HG03432 (cell line): ENCODE data around the gene DPP10.

Experiments
- ATAC-seq: cut with Tn5 transposase; IDR thresholded peaks from one replicate; pipeline ENCODE4 v1.9.1; 2021; ENCODE audit warnings: mild to moderate bottlenecking, moderate library complexity; ENCODE audit not compliant: unreplicated experiment

DPP10 gene

GRCh38 chr2:115624332-115624731 lies 1181.9 kb downstream of the DPP10 start:
- ATAC-seq, result no peak

- no peak for ATAC-seq
These were observed 1192.1 kb downstream of the DPP10 start for GRCh38 chr2:115634578-115634977.

- no peak for ATAC-seq
These were observed 1193.0 kb downstream of the DPP10 start for GRCh38 chr2:115635430-115635829.

- ATAC-seq, result no peak
These were observed 1207.3 kb downstream of the DPP10 start for GRCh38 chr2:115649731-115650130.

GRCh38 chr2:115650827-115651226 lies 1208.4 kb downstream of the DPP10 start:
- ATAC-seq, result no peak

GRCh38 chr2:115652652-115653051 lies 1210.2 kb downstream of the DPP10 start:
- ATAC-seq, result no peak

- ATAC-seq, result no peak
These were observed 1211.9 kb downstream of the DPP10 start for GRCh38 chr2:115654362-115654761.

GRCh38 chr2:115678129-115678528 lies 1235.7 kb downstream of the DPP10 start:
- ATAC-seq, result no peak

GRCh38 chr2:115684345-115684744 lies 1241.9 kb downstream of the DPP10 start:
- ATAC-seq, result no peak

GRCh38 chr2:115691409-115691808 lies 1249.0 kb downstream of the DPP10 start:
- ATAC-seq, result no peak

- ATAC-seq, result no peak
These were observed 1252.2 kb downstream of the DPP10 start for GRCh38 chr2:115694651-115695050.

GRCh38 chr2:115733190-115733775 lies 1290.8 kb downstream of the DPP10 start:
- ATAC-seq, result no peak

GRCh38 chr2:115738111-115738510 lies 1295.7 kb downstream of the DPP10 start:
- no peak for ATAC-seq

GRCh38 chr2:115739574-115739973 lies 1297.1 kb downstream of the DPP10 start:
- no peak for ATAC-seq

GRCh38 chr2:115746151-115746550 lies 1303.7 kb downstream of the DPP10 start:
- no peak for ATAC-seq

- ATAC-seq, result no peak
These were observed 1314.8 kb downstream of the DPP10 start for GRCh38 chr2:115757286-115757685.

GRCh38 chr2:115763601-115764000 lies 1321.2 kb downstream of the DPP10 start:
- no peak for ATAC-seq

- no peak for ATAC-seq
These were observed 1329.1 kb downstream of the DPP10 start for GRCh38 chr2:115771516-115771915.

GRCh38 chr2:115774361-115774760 lies 1331.9 kb downstream of the DPP10 start:
- ATAC-seq, result no peak

GRCh38 chr2:115779085-115779632 lies 1336.7 kb downstream of the DPP10 start:
- ATAC-seq, result no peak

GRCh38 chr2:115782286-115782685 lies 1339.8 kb downstream of the DPP10 start:
- no peak for ATAC-seq

- ATAC-seq, result no peak
These were observed 1353.6 kb downstream of the DPP10 start for GRCh38 chr2:115796078-115796477.

- ATAC-seq, result no peak
These were observed 1364.8 kb downstream of the DPP10 start for GRCh38 chr2:115807276-115807675.
